IMR-90 (cell line): ENCODE data around the gene POLR2E.

Source experiments
- BHLHE40 ChIP-seq: fragments of 150-350 bp; IDR thresholded peaks from 2 replicates; pipeline ENCODE4 v1.6.1; 2016; ENCODE audit warnings: mild to moderate bottlenecking, low read depth, low read length
- CEBPB ChIP-seq: IDR thresholded peaks from 2 replicates; pipeline ENCODE4 v1.6.1; 2012; ENCODE audit warnings: low read depth, low read length, improper control_type of control experiment
- FOS ChIP-seq: fragments of 150-350 bp; IDR thresholded peaks from 2 replicates; pipeline ENCODE4 v1.6.1; 2016; ENCODE audit warnings: low read depth, low read length
- MAFK ChIP-seq: IDR thresholded peaks from 2 replicates; pipeline ENCODE4 v1.6.1; 2012; ENCODE audit warnings: low read depth, low read length, improper control_type of control experiment
- MXI1 ChIP-seq: IDR thresholded peaks from 2 replicates; pipeline ENCODE4 v1.6.1; 2012; ENCODE audit warnings: low read depth, mild to moderate bottlenecking, low read length, moderate library complexity, borderline replicate concordance
- POLR2A ChIP-seq: IDR thresholded peaks from 2 replicates; pipeline ENCODE4 v1.6.1; 2012; ENCODE audit warnings: mild to moderate bottlenecking, low read depth, low read length
- RAD21 ChIP-seq: IDR thresholded peaks from 2 replicates; pipeline ENCODE4 v1.6.1; 2012; ENCODE audit warnings: low read length, improper control_type of control experiment
- RFX5 ChIP-seq: IDR thresholded peaks from 2 replicates; pipeline ENCODE4 v1.8.0; 2012; ENCODE audit warnings: low read depth, mild to moderate bottlenecking, low read length, moderate library complexity
- USF2 ChIP-seq: fragments of 150-350 bp; IDR thresholded peaks from 2 replicates; pipeline ENCODE4 v1.6.1; 2017; ENCODE audit warnings: mild to moderate bottlenecking, antibody characterized with exemption, low read length, low read depth
- TF ChIP-seq, protein P1 (sequence below): conservative IDR thresholded peaks from 2 replicates; pipeline ENCODE4 v1.5.1; 2012; ENCODE audit warnings: mild to moderate bottlenecking, low read depth, low read length, improper control_type of control experiment
- TF ChIP-seq, protein P2 (sequence below): fragments of 150-350 bp; IDR thresholded peaks from 2 replicates; pipeline ENCODE4 v1.6.1; 2016; ENCODE audit warnings: low read depth, mild to moderate bottlenecking, low read length, moderate library complexity, borderline replicate concordance

DNA sequence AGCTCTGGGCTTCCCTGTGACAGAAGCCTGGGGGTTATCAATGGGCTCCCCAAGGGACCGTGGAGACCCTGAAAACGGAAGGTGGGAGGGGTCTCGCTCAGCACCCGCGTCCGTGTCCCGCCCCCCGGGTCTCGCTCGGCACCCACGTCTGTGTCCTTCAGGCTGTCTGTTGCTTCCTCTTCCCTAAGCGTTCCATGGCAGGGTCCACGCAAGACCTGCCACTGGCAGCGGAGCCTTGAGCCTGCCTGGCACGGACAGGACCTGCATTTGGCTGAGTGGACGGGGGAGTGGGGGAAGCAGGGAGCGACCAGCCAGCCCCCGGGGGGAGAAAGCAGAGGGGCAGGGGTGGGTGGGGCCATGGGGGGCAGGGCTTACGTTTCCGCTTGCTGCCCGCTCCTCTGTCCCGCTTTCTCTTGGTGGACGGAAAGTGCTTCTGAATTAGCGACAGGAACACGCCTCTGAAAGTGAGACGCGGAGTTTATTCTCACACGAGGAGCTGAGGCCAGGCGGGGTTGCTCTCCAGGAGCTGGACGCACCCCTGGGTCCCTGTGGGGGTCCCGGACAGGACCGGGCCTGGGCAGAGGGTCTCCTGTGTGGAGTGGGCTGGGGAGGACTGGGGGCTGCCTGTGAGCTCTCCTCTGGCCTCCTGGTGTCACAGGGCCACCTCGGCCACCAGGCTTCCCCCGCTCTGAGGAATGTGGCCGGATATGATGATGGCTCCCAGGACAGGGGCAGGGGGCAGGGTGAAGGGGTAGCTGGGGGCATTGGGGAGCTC lies 20.7 kb upstream of the POLR2E start:
- TF ChIP-seq FOS (no peak), RAD21 (no peak), POLR2A (no peak), RFX5 (no peak), CEBPB (no peak), USF2 (no peak), MXI1 (no peak), BHLHE40 (no peak), MAFK (no peak)
- TF ChIP-seq, protein P1, sequence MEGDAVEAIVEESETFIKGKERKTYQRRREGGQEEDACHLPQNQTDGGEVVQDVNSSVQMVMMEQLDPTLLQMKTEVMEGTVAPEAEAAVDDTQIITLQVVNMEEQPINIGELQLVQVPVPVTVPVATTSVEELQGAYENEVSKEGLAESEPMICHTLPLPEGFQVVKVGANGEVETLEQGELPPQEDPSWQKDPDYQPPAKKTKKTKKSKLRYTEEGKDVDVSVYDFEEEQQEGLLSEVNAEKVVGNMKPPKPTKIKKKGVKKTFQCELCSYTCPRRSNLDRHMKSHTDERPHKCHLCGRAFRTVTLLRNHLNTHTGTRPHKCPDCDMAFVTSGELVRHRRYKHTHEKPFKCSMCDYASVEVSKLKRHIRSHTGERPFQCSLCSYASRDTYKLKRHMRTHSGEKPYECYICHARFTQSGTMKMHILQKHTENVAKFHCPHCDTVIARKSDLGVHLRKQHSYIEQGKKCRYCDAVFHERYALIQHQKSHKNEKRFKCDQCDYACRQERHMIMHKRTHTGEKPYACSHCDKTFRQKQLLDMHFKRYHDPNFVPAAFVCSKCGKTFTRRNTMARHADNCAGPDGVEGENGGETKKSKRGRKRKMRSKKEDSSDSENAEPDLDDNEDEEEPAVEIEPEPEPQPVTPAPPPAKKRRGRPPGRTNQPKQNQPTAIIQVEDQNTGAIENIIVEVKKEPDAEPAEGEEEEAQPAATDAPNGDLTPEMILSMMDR: no peak
- TF ChIP-seq, protein P2, sequence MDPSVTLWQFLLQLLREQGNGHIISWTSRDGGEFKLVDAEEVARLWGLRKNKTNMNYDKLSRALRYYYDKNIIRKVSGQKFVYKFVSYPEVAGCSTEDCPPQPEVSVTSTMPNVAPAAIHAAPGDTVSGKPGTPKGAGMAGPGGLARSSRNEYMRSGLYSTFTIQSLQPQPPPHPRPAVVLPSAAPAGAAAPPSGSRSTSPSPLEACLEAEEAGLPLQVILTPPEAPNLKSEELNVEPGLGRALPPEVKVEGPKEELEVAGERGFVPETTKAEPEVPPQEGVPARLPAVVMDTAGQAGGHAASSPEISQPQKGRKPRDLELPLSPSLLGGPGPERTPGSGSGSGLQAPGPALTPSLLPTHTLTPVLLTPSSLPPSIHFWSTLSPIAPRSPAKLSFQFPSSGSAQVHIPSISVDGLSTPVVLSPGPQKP: no peak
